H1 (cell line): ENCODE measurements around the gene FITM2.

Source experiments
- CEBPB ChIP-seq: IDR thresholded peaks from 2 replicates; pipeline ENCODE4 v1.6.1; 2012; ENCODE audit warnings: low read depth, low read length
- CHD1 ChIP-seq: IDR thresholded peaks from 2 replicates; pipeline ENCODE4 v1.6.1; 2012; ENCODE audit warnings: low read depth, low read length, improper control_type of control experiment
- CHD2 ChIP-seq: IDR thresholded peaks from 2 replicates; pipeline ENCODE4 v1.6.1; 2012; ENCODE audit warnings: low read length, improper control_type of control experiment
- EZH2 ChIP-seq: fragments of 200-600 bp; sonication (generic); IDR thresholded peaks from 2 replicates; pipeline ENCODE4 v1.7.1; 2012; ENCODE audit warnings: low read depth, mild to moderate bottlenecking, moderate library complexity, low read length, inconsistent platforms; ENCODE audit not compliant: severe bottlenecking
- JUN ChIP-seq: IDR thresholded peaks from 2 replicates; pipeline ENCODE4 v1.6.1; 2011; ENCODE audit warnings: low read depth, mild to moderate bottlenecking, improper control_type of control experiment, low read length
- JUND ChIP-seq: IDR thresholded peaks from 2 replicates; pipeline ENCODE4 v1.6.1; 2011; ENCODE audit warnings: mild to moderate bottlenecking, improper control_type of control experiment, low read length
- SIN3A ChIP-seq, 2 experiments: IDR thresholded peaks in 1 of 2; conservative IDR thresholded peaks in 1 of 2; 2 replicates each; pipeline ENCODE4 v1.6.1; 2011 to 2012; ENCODE audit warnings: low read length in 2 of 2, improper control_type of control experiment in 1 of 2, low read depth in 1 of 2, mild to moderate bottlenecking in 1 of 2
- SP2 ChIP-seq: IDR thresholded peaks from 2 replicates; pipeline ENCODE4 v1.6.1; 2012; ENCODE audit warnings: mild to moderate bottlenecking, low read length, inconsistent platforms
- TAF1 ChIP-seq: IDR thresholded peaks from 2 replicates; pipeline ENCODE4 v1.6.1; 2011; ENCODE audit warnings: mild to moderate bottlenecking, low read depth, low read length
- YY1 ChIP-seq: IDR thresholded peaks from 2 replicates; pipeline ENCODE4 v1.6.1; 2011; ENCODE audit warnings: low read depth, mild to moderate bottlenecking, low read length
- TF ChIP-seq, protein P1 (sequence below), 3 experiments: IDR thresholded peaks; 1 replicate in 2 of 3; 2 replicates in 1 of 3; pipeline versions ENCODE4 v1.5.1 to v1.6.1; 2011; ENCODE audit warnings: low read length in 3 of 3, mild to moderate bottlenecking in 3 of 3, inconsistent platforms in 2 of 3, low read depth in 1 of 3, moderate library complexity in 1 of 3; ENCODE audit not compliant: insufficient read depth in 1 of 3; ENCODE audit errors: control extremely low read depth in 1 of 3

DNA sequence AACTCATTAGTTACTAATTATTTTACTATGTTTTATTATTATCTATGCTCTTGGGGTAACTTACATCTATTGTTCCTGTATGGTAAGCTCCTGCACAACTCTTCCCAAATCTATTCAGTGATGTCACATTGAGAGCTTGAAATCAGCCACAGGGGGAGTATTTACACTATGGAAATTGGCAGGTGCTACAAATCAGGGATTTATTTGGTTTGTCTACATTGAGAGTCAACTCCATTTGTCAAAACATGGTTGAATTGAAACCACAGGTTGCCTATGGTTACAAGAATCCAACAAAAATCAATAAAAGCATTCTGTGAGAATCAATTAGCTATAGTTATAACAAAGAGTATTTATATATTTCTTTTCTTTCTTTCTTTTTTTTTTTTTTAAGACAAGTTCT lies 3.9 kb upstream of the FITM2 start:
- no peak for TF ChIP-seq SIN3A (conservative IDR thresholded peaks at IDR 0.05 in 1 of 2, IDR thresholded peaks at IDR 0.05 in 1 of 2; ENCODE audit: low read depth in 1 of 2, low read length in 2 of 2)
- TF ChIP-seq, protein P1, sequence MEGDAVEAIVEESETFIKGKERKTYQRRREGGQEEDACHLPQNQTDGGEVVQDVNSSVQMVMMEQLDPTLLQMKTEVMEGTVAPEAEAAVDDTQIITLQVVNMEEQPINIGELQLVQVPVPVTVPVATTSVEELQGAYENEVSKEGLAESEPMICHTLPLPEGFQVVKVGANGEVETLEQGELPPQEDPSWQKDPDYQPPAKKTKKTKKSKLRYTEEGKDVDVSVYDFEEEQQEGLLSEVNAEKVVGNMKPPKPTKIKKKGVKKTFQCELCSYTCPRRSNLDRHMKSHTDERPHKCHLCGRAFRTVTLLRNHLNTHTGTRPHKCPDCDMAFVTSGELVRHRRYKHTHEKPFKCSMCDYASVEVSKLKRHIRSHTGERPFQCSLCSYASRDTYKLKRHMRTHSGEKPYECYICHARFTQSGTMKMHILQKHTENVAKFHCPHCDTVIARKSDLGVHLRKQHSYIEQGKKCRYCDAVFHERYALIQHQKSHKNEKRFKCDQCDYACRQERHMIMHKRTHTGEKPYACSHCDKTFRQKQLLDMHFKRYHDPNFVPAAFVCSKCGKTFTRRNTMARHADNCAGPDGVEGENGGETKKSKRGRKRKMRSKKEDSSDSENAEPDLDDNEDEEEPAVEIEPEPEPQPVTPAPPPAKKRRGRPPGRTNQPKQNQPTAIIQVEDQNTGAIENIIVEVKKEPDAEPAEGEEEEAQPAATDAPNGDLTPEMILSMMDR (IDR thresholded peaks at IDR 0.05; ENCODE audit: control extremely low read depth in 1 of 3, insufficient read depth in 1 of 3, low read depth in 1 of 3, low read length in 3 of 3) = no peak
- TF ChIP-seq SP2 = no peak
- no peak for TF ChIP-seq YY1
- TF ChIP-seq TAF1 = no peak
- no peak for TF ChIP-seq JUND
- TF ChIP-seq JUN = no peak
- TF ChIP-seq CHD2 = no peak
- TF ChIP-seq EZH2 = no peak
- no peak for TF ChIP-seq CEBPB
- TF ChIP-seq CHD1 = no peak
